Esophagus squamous epithelium (tissue), 5 donors: ENCODE measurements around the gene TRERF1. TPM values are rescaled to one million over a fixed set of nuclear protein-coding genes. Genes with fewer than 3 reads are reported as not detected.
A peak's percentile ranks its signal among the peaks of the same experiment; 100 is the strongest.

ENCODE experiments used
- DNase-seq: peaks from one replicate; lab custom pipeline; 2025; lab: John Stamatoyannopoulos, UW
- H3K27ac ChIP-seq, 4 donors: fragments of 200-600 bp; sonication (generic); one replicate each; pipeline ENCODE4 v1.5.1; 2016 to 2019; ENCODE audit warnings: mild to moderate bottlenecking in 1 of 4
- H3K27me3 ChIP-seq, 4 donors: fragments of 200-600 bp; sonication (generic); 1 replicate in 3 of 4; 2 replicates in 1 of 4; pipeline versions ENCODE4 v1.5.1 to v1.6.0; 2017 to 2021; ENCODE audit warnings: antibody characterized with exemption in 1 of 4
- H3K36me3 ChIP-seq, 3 donors: fragments of 200-600 bp; sonication (generic); one replicate each; pipeline ENCODE4 v1.5.1; 2016 to 2019
- H3K4me1 ChIP-seq, 3 donors: fragments of 200-600 bp; sonication (generic); one replicate each; pipeline ENCODE4 v1.5.1; 2017 to 2019
- H3K4me3 ChIP-seq, 4 donors: fragments of 200-600 bp; sonication (generic); 1 replicate in 3 of 4; 2 replicates in 1 of 4; pipeline ENCODE4 v1.5.1; 2016 to 2019; ENCODE audit warnings: mild to moderate bottlenecking in 2 of 4, moderate library complexity in 1 of 4
- H3K9me3 ChIP-seq, 3 donors: fragments of 200-600 bp; sonication (generic); one replicate each; pipeline ENCODE4 v1.5.1; 2016 to 2019
- POLR2A ChIP-seq, 4 donors: fragments of 450-650 bp; IDR thresholded peaks; one replicate each; pipeline ENCODE4 v1.6.1; 2017; ENCODE audit warnings: antibody characterized with exemption in 4 of 4, mild to moderate bottlenecking in 4 of 4, moderate library complexity in 3 of 4
- WGBS, 2 donors: methylation state at CpG; one replicate each; pipeline ENCODE4 v1.1.5; 2018; 5-methylcytosine and 5-hydroxymethylcytosine counted together
- intact Hi-C: fragments of 100-400 bp; cut with DNase I; formaldehyde crosslinking; loops from one replicate; pipeline ENCODE4 v1.15.0; 2022
- total RNA-seq, 4 donors: library from RNA; depleted of rRNA; stranded (reverse); fragments of >200 nt; gene quantifications; one replicate each; pipeline ENCODE4 v1.1.0, GENCODE V29; 2016
- TF ChIP-seq, protein P1 (sequence below), 6 experiments: fragments of 450-650 bp in 4 of 6; fragments of 200-600 bp in 2 of 6; sonication (generic) in 2 of 6; IDR thresholded peaks; one replicate each; pipeline ENCODE4 v1.5.1; 2016 to 2019; ENCODE audit warnings: antibody characterized with exemption in 6 of 6, mild to moderate bottlenecking in 4 of 6, moderate library complexity in 4 of 6
- donor health status: DM: yes; HTN: yes; CAD: no.

Gene TRERF1
- total RNA-seq, 4 donors from 2014 or later, result 5.5 to 13.8 (median 11.5) TPM

DNA sequence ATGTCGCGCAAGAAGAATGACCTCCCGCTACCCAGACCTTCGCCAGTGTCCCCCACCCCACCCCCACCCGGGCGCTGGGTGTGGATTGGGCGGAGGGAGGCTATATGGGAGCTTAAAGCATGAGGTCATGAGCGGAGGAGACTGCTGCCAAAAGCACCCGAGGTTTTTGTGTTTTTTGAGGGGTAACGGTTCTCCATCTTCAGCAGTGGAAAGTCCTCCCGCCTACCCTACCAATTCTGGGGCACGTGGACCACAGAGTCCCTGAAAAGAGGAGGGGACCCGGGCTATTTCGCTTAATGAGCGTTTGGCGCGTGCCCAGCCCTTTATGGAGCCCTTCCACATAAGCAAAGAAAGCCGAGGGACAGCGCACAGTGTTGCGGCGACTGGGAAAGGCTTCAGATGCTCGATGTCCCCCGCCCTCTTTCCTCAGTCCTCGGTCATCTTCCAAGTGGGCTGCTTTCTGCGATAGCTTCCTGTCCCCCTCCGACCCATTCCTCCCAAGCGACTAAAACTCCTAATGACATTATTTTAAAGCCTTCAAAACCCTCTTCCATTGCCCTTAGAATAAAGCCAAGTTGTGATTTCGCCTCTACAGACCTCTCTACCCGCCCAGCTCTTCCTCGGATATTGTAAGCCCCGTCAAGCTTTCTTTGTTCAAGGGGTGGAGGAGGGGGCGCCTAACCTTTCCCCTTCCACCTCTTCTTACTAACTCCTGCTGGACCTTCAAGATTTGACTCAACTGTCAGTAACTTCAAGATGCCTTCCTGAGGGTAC lies 2.1 kb upstream of the TRERF1 start:
- no peaks in the 10 kb centered on the region for H3K9me3 ChIP-seq
- TF ChIP-seq, protein P1, sequence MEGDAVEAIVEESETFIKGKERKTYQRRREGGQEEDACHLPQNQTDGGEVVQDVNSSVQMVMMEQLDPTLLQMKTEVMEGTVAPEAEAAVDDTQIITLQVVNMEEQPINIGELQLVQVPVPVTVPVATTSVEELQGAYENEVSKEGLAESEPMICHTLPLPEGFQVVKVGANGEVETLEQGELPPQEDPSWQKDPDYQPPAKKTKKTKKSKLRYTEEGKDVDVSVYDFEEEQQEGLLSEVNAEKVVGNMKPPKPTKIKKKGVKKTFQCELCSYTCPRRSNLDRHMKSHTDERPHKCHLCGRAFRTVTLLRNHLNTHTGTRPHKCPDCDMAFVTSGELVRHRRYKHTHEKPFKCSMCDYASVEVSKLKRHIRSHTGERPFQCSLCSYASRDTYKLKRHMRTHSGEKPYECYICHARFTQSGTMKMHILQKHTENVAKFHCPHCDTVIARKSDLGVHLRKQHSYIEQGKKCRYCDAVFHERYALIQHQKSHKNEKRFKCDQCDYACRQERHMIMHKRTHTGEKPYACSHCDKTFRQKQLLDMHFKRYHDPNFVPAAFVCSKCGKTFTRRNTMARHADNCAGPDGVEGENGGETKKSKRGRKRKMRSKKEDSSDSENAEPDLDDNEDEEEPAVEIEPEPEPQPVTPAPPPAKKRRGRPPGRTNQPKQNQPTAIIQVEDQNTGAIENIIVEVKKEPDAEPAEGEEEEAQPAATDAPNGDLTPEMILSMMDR (IDR thresholded peaks at IDR 0.05), result no peak
- TF ChIP-seq POLR2A (IDR thresholded peaks at IDR 0.05), result no peak
- intact Hi-C loops, result no loop called here
- 11 to 13% methylated on average over 16 to 18 of the region's 32 CpGs for WGBS, 2 donors
- peaks cover 15 to 38% (median 20%) of the 10 kb centered on the region in 3 donors for H3K4me1 ChIP-seq
- H3K4me3 ChIP-seq, result peak overlapping the region; percentile 72 to 95 (median 78)
- no peaks in the 10 kb centered on the region for H3K36me3 ChIP-seq
- no peak for DNase-seq
- no peaks in the 10 kb centered on the region for H3K27me3 ChIP-seq
- H3K27ac ChIP-seq, result peak overlapping the region; percentile 88 to 97 (median 92)

DNA sequence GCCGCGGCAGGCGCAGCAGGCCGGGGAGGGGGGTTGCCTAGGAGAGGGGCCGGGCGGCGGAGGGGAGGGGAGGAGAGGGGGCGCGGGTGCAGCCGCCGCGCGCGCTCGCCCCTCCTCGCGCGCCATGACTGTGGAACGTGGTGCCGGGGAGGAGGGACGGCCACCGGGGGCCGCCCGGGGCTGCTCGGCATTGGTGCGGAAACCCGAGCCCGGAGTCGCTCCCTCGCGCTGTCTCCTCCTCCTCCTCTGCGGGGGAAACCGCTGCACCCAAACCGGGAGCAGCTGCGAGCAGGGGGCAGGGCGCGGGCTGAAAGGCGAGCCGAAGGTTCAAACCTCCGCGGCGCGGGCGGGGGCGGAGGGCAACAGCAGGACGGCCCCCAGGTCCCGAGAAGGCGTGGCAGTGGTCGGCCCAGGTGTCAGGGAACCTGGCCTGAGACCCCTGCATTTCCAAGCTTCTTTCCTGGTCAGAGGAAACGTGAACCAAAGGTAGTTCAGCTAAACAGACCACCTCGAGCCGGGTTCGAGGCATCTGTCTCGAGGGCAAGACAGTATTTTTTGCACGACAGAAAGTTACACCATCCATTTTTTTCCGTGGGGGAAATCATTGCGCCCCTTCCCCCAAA lies 1.4 kb upstream of the TRERF1 start:
- 0% methylated on average over 4 to 7 of the region's 57 CpGs for WGBS, 2 donors
- Histone ChIP-seq H3K36me3 (no peaks in the 10 kb centered on the region), H3K27ac (peak overlapping the region; percentile 88 to 97 (median 92)), H3K27me3 (no peaks in the 10 kb centered on the region), H3K9me3 (no peaks in the 10 kb centered on the region), H3K4me3 (peak overlapping the region; percentile 72 to 95 (median 78)), H3K4me1 (peaks cover 18 to 45% (median 21%) of the 10 kb centered on the region in 3 donors)
- DNase-seq, result no peak
- intact Hi-C loops, result no loop called here
- peak in 2 of 4 donors; percentile 65 to 79 for TF ChIP-seq POLR2A (IDR thresholded peaks at IDR 0.05)
- TF ChIP-seq, protein P1 (IDR thresholded peaks at IDR 0.05), result no peak

DNA sequence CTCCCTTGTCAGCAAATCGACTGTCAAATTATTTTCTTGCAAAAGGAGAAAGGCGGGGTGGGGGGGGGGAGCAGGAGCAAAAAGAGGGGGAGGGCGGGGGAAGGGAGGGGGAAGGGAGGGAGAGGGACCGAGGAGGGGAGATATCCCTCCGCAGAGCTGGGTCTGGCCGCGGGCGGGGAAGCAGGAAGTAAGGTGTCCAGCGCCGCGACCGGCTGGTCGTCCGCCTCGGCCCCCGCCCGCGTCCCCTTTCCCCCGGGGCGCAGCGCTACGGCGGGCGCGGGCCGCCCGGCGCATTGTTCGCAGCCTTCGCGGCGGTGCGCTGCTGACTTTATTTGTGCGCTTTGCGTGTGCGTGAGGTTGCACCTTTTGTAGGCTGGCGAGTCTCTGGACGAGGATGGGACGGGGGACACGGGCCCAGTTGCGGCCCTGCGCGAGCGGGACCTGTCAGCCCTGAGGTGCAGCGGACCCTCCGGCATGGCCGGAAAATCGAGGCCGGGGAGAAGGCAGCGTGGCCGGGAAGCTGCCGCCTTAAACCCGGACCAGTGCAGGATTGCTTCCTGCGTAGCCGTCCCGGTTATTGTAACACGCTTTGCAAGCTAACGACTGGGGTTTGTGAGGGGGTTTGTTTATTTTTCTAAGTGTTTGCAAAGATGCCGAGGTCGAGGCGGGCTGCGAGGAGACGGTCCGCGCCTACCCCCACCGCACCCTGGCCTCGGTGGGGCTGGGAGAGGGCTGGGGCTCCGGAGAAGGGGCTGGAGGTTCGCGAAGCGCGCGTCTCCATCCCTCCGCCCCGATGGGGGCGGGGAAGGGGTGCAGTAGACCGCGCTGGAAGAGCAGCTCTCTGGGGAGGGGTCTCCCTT lies 675 bp upstream of the TRERF1 start:
- H3K36me3 ChIP-seq, result no peaks in the 10 kb centered on the region
- H3K27me3 ChIP-seq, result no peaks in the 10 kb centered on the region
- peak in 2 of 4 donors; percentile 60 to 62 for TF ChIP-seq POLR2A (IDR thresholded peaks at IDR 0.05)
- TF ChIP-seq, protein P1 (IDR thresholded peaks at IDR 0.05), result no peak
- intact Hi-C loops, result no loop called here
- H3K27ac ChIP-seq, result peak overlapping the region; percentile 88 to 97 (median 92)
- H3K4me3 ChIP-seq, result peak overlapping the region; percentile 72 to 95 (median 78)
- H3K4me1 ChIP-seq, result peaks cover 18 to 52% (median 23%) of the 10 kb centered on the region in 3 donors
- no peak for DNase-seq
- WGBS, 2 donors, result 0 to 1% methylated on average over 27 to 31 of the region's 78 CpGs
- H3K9me3 ChIP-seq, result no peaks in the 10 kb centered on the region

DNA sequence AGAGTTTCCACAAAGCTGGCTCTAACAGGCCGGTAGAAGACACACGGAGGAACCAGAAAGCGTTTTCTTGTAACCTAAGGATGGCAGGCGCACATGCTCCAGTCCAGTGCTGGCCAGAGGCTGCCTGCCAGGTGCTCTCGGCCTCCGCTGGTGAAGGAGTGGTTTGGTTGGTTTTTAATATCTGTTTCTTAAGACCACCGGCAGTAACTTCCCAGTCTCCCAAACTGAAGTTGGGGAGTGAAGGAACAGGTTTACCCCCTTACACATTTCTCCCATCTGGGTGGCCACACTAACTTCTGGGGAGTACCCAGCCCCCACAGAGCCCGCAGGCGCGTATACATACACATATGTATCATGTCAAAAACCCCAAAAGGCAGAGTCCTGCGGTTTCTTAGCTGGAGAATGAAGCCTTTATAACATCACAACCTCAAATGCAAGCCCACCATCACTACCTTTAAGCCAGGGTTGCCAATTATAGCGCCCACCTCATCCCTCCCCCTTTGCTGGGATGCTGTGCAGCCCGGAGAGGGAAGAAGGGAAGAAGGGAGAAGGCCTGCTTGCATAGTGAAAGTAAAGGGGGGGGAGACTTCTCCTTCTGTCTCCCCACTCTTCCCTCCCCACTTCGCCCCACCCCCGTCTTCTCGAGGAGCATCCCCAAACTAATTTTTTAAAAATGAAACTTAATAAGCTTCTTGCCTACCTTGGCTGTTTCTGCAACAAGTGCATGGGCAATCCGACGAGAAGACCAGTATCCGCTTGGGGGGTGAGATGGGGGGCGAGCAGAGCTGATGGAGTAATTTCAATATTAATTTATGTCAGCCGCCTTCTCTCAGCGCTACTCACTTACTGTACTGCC lies 1.0 kb downstream of the TRERF1 start:
- H3K4me3 ChIP-seq, result peak overlapping the region; percentile 72 to 95 (median 78)
- 1 to 4% methylated on average over 17 to 18 of the region's 22 CpGs for WGBS, 2 donors
- TF ChIP-seq POLR2A (IDR thresholded peaks at IDR 0.05), result no peak
- TF ChIP-seq, protein P1 (IDR thresholded peaks at IDR 0.05), result no peak
- no peaks in the 10 kb centered on the region for H3K27me3 ChIP-seq
- H3K27ac ChIP-seq, result peak overlapping the region; percentile 88 to 97 (median 92)
- intact Hi-C loops, result no loop called here
- no peaks in the 10 kb centered on the region for H3K9me3 ChIP-seq
- H3K4me1 ChIP-seq, result peaks cover 18 to 59% (median 23%) of the 10 kb centered on the region in 3 donors
- no peak for DNase-seq
- no peaks in the 10 kb centered on the region for H3K36me3 ChIP-seq
